DMS79 treated with DMSO at 0.1 percent for 48 hours (cell line): ENCODE data around the gene ATF7.

Source experiments
- DNase-seq: peaks from one replicate; lab custom pipeline; 2025; lab: John Stamatoyannopoulos, UW

ATF7 gene

DNA sequence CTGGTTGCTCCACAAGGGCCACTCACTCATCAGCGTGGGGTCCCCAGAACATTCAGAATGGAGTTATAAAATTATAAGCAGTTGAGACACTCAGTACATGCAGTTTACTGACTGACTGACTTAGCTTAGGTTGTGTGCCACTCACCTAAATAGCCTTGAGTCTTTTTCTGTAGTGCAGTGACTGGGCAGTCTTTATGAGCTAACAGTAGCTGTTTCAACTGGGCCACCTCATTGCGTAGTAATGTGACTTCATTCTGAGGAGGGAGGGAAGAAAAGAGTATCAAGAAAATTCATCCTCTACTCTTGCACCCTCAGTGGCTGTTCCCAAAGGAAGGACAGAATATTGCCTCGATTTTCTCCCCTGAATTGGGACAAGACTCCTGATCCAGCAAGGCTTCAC, 103.1 kb downstream of the ATF7 start:
- no peak for DNase-seq

DNA sequence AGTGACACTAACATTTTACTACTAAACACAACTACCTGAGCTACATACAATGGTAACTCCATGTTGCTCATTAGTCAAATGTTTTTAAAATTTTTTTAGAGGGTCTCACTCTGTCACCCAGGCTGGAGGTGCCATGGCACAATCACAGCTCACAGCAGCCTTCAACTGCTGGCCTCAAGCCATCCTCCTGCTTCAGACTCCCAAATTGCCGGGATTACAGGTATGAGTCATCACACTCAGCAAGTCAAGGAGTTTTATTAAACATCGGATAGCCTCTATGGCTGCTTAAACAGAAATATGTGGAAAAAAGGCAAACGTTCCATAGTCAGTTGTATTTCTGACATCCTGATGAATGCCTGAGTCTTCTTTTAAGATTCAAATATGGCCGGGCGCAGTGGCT, 107.8 kb downstream of the ATF7 start:
- DNase-seq: no peak

DNA sequence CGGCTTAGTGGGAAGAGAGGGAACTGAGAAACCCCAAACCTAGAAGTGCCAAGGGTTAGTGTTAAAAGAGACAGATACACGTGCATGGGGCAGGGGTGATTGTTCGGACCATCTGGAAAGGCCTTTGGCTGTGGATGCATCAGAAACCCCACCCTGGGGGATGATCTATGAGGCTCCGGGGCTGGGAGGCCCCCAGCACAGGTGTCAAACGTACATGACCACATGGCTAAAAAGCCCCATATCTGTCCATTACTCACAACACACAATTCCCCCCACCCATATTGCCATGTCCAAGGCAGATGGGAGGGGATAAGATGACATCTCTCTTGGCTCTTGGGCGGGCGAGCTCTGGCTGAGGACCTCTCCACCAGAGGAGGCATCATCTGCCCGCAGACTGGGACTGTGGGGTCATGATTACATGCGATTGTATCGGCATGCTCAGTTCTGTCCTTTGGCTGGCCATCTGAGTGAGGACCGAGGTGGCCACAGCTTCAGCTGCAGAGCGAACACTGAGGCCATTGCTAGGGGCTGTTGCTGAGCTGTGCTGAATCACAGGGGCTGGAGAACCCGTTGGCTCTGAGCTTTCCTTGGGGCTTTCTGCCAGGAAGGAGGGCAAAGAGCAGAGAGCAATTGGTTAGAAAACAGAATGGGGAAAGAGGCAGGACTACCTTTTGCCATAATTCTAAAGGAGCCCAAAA, 109.3 kb downstream of the ATF7 start:
- no peak for DNase-seq

DNA sequence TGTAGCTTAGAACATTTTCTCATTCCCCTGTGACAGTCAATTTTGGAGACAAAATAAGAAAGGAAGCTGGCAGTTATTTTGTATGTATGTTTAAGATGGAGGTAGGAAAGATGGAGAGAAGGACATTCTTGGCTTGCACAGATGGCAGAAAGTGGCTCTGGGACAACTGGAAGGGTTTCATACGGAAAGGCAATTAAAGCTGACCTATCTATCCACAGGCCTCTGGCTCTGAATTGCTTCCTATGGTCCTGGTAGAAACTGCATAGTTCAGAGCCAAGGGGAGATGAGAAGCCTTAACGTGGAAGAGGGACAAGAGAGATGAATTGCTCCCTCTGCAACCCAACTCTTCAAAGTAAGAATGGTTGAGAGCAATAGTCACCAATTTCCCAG, 110.9 kb downstream of the ATF7 start:
- no peak for DNase-seq

DNA sequence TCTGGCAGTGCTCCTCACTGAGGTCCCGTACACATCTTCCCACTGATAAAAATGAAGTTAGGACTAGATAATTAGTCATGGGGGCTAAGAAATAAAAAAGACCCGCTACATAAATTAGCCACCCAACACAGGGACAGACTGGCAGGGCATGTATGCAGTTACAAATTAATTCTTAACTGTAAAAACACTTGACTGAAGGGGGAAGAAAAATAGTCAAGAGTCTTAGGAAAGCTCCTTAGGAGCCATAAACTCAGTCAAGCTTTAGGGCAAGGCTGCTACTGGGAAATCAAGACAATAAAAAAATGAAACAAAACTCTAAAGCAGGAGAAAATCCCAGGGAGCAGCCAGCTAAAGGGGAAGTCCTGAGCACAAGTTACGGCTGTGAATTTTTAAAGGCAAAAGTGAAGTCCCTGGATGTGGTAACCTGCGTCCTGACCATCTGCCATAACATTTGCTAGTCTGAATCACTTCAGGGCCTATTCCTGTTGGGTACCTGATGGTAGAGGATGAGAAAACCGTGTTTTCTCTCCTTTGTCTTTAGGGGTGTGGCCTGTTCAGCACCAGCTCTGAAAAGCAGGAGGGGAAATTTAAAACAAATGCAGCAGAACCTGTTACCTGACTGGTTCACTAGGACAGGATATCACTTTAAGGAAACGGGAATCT, 111.4 kb downstream of the ATF7 start:
- no peak for DNase-seq

DNA sequence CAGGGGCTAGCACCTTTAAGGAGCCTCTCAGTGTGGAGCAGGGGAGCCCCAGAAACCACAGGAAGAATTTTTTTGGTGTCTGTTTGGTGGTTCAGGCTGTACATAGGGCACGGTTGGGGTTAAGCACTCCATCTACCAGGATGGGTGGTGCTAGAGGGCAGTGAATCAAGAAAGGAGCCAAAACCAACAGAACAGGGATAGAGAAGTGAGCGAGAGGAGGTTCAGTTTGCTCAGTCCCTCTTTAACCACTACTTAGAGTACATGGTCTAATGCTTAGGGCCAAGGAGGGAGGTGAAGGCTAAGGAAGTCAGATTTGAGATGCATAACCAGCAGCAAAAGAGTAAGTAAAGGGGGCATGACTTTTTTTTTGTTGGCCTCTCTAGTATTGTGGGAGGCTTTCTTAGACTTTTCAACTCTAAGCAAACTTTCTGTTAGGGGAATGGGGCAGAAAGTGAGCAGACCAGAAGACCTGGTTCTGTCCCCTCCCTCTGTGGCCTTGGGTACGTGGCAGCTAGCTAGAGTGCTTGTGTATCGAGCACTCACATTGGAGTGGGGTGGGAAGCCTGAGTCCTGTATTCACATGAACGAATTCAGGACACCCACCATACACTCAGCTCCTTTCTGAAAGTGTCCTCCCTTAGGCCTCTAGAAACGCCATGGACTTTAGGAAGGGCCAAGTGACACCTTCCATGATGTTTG, 112.3 kb downstream of the ATF7 start:
- no peak for DNase-seq

DNA sequence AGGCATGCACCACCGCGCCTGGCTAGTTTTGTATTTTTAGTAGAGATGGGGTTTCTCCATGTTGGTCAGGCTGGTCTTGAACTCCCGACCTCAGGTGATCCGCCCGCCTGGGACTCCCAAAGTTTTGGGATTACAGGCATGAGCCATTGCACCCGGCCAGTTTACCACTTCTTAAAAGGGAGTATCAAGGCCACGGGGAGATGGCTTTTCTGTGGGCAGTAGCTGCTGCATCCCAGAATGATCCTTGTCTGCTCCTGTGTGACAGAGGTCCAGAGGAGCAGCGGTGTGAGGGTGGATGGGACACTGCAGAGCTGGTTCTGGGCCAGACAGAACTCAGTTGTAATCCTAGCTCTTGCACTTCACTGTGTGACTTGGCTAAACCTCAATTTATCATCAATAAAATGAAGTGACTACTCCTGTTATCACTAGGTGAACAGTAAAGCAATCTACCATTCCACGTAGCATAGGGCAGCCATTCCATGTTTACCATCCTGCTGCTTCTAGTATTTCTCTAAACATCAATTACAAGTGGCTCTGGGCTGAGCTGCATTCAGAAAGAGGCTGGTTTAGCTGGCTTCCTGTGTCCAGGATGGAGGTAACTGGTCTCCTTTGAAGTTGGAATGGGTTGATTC, 115.9 kb downstream of the ATF7 start:
- no peak for DNase-seq

DNA sequence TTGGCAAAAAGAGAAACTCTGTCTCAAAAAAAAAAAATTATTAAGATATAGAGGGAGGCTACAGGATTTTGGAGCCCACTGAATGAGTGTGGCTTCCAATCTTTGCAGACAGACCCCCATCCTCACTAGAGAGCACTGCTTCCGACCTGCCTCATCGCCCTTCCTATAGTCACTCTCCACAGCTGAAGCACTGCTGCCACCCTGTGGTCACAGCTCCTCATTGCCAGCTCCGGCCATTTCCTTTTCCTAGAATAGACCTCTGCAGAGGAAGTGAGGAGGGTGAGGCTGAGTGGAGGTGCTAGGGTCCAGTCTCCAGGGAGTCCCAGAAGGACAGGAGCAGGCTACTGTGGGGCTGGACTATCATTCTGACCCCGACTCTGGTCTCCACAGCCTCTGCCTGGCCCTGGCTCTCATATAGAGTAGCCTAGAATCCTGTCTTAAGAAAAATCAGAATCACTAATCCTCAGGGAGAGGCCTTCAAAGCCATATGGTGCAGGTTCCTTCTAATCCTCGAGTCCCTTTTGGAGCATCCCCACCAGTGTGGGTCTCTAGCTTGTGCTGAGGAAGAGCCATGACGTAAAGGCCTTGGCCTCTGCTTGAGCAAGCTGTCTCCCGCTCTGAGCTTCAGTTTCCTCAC, 117.5 kb downstream of the ATF7 start:
- peak; percentile 30 for DNase-seq

DNA sequence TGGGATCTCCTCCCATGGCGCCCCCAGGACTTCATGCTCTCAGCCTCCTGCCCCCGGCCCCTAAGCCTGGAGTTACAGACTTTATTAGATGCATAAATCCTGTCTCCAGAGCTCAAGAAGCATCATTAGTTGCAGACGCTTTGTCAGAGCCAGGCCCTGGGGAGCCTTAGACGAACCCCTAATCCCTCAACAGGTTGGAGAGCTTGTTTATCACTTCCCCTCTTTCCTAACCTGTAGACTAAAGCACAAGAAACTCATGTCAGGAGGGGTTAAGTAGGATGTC, 118.6 kb downstream of the ATF7 start:
- DNase-seq: no peak

DNA sequence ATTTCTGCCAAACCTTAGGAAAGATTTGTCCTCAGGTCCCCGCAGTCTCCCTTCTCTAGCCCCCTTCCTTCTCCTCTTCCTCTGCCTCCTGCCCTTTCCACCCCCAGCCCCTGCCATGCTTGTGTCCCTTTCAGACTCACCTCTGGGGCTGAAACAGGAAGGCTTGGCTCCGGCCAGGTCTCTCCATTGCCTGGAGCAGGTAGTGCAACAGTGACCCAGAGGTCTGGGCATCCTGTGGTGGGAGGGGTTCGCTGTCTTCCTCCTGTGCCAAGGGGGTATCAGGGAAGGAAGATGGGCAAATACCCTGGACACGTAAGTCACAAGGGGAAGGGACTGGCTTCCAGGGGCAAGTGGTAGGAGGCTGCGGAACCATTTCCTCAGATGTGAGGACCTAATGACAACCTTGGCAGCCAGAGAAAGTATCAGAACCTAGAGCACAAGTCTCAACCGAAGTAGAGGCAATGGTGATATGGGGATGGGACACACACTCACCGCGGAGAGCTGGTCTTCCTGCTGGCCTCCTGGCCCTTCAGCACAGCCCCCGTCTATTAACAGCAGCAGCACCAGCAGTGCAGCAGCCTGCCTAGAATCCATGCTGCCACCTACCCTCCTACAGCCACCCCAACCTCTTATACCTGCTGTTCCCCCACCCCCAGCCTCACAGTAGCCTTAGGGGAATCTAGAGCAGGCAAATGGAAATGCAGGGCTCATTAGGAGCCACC, 119.1 kb downstream of the ATF7 start, which contains the start of gene NPFF:
Gene NPFF, minus strand, starts transcription at position 604 of the 722 bp plus-strand sequence. Its CDS starts 10 bp downstream, at position 594.
- no peak for DNase-seq

DNA sequence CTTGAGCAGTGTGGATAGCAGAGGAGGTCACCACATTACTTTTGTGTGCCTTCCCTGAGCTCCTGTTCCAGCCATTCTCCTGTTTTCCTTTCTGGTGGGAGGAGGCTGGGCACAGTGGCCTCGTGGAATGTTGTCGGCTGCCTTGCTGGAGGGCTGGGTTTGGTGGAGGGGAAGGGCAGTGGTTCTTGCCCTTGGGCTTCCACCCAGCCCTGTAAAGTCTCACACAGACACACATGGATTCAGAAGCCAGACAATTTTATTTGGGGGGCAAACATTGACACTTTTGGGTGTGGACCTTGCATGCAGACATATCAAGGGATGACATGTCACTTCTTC, 119.8 kb downstream of the ATF7 start:
- no peak for DNase-seq

DNA sequence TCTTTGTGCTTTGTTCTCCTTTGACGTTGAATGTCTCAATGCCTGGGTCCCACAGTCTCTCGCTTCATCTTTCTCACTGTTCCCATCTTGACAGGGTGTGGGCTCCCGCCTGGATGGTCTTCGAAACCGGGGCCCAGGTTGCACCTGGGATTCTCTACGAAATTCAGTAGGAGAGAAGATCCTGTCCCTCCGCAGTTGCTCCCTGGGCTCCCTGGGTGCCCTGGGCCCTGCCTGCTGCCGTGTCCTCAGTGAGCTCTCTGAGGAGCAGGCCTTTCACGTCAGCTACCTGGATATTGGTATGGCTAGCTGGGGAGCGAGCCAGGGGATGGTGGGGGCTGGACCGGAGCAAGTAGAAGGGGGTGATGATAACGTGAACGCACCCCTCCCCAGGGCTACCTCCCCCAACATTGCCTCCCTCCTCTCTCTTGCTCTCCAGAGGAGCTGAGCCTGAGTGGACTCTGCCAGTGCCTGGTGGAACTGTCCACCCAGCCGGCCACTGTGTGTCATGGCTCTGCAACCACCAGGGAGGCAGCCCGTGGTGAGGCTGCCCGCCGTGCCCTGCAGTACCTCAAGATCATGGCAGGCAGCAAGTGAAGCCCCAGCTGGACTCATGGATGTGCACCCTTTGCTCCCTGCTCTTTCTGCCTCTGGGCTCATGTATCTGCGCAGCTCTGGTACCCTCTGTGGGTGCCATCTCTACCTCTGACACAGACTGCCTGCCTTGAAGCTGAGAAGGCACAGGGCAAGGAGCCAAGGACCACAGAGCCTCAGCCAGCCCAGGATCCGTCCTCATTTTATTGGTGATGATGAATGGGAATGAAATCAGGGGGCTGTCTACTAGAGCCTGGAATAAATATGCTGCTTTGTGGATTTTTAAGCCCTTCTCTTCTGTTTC, 120.4 kb downstream of the ATF7 start:
- DNase-seq: no peak

DNA sequence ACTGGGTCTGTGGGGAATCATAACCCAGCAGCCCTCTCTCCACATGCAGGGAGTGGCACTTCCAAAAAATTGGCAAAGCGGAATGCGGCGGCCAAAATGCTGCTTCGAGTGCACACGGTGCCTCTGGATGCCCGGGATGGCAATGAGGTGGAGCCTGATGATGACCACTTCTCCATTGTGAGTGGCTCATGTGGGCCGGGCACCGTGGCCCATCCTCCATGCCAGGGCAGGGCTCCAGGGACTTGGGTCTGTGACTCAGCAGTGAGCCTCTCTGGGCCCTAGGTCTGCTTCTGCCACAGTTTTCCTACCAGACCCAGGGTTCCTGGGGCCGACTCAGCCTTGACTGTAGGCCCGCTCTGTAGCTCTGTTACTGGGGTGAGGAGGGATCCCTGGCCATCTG, 121.1 kb downstream of the ATF7 start:
- DNase-seq: no peak

DNA sequence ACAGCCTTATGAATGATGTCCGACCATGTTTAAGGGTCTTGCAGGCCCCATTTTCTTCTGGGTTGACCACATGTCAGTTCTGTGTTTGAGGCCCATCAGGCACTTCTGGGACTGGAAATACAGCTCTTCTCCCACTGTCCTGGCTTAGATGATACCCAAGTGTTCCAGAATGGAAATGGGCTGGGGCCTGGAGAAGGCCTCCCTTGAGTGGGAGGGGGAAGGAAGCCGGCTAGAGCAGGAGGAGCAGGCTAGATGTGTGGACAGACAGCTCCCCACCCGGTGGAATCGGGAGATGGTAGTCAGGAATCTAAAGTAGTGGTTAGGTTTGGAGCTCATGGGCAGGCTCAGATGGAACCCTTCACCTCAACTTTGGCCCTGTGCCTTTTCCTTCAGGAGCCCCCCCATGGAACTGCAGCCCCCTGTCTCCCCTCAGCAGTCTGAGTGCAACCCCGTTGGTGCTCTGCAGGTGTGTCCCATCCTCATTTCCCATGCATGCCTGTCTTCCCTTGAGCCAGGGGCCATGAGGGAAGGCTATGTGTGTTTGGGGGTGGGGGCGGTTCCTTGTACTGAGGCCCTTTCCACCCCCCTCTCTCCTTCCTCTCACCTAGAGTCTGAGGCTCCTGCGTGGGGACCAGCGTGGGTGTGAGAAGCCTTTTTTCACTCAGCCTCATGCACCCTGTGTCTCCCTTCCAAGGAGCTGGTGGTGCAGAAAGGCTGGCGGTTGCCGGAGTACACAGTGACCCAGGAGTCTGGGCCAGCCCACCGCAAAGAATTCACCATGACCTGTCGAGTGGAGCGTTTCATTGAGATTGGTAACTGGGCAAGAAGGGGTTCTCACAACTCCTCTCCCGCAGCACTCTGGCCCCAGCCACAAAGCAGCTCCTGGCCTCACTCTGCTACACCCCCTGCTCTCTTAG, 121.9 kb downstream of the ATF7 start:
- DNase-seq: no peak

DNA sequence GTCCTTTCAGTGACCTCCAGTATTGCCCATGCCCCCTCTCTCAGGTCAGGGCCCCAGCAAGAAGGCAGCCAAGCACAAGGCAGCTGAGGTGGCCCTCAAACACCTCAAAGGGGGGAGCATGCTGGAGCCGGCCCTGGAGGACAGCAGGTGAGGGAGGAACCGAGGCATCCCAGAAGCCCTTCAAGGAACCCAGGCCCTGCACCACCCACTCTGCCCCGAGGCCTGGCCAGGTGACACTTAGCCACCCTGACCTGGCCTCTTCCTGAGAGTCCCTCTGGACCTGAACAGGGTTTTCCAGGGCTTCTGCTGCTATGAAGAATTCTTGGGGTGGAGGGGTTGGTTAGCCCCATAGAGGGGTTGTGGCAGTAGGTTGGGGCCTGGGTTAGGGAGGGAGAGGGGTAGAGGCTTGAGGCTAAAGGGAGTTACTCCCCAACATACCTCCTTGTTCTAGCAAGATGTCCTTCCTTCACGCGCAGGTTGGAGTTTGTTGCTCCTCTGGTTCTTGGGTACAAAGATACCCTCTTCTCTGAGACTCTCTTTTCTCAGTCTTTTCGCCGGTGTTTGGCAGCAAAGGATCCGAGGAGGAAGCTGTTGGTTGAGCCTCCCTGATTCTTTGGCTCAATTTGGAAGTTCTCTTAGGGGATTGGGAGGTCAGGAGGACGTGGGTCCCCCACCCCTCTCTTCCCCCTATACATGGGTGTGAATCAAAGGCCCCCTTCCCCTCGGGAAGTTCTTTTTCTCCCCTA, 123.0 kb downstream of the ATF7 start:
- no peak for DNase-seq

DNA sequence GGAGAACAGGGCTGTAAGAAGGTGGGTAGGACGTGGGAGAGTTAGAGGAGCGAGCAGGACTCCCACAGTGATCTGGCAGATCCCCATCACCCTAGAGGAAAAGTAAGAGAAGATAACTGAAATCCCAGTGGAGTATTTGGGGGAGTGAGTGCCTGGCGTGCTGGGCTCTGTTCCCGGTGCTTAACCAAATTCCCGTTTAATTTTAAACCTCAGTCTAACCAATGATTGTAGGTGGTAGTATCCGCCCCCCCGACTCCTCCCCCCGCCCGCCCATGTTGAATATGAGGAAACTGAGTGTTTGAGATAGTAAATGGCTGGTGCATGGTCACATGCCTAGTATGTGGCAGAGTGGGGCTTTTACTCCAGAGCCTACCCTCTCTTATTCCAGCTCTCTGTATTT, 123.9 kb downstream of the ATF7 start:
- no peak for DNase-seq

DNA sequence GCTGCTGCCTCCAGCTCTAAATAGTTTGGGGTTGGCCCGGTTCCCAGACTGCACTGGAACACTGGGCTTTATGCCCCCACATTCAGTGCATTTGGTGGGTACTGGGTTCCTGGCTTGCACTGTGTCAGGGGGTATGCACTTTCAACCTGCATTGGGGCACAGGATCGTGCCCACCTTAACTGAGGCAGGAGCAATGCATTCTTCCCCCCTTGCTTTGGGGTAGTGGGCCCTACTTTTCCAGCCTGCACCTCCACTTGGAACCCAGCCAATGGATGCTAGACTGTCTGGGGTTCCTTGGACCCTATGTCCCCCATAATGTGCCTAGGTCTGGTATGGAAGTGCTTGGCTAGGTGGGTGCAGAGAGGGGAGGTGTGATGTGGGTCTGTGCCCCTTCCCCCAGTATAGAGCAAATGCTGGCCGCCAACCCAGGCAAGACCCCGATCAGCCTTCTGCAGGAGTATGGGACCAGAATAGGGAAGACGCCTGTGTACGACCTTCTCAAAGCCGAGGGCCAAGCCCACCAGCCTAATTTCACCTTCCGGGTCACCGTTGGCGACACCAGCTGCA, 124.5 kb downstream of the ATF7 start:
- no peak for DNase-seq

DNA sequence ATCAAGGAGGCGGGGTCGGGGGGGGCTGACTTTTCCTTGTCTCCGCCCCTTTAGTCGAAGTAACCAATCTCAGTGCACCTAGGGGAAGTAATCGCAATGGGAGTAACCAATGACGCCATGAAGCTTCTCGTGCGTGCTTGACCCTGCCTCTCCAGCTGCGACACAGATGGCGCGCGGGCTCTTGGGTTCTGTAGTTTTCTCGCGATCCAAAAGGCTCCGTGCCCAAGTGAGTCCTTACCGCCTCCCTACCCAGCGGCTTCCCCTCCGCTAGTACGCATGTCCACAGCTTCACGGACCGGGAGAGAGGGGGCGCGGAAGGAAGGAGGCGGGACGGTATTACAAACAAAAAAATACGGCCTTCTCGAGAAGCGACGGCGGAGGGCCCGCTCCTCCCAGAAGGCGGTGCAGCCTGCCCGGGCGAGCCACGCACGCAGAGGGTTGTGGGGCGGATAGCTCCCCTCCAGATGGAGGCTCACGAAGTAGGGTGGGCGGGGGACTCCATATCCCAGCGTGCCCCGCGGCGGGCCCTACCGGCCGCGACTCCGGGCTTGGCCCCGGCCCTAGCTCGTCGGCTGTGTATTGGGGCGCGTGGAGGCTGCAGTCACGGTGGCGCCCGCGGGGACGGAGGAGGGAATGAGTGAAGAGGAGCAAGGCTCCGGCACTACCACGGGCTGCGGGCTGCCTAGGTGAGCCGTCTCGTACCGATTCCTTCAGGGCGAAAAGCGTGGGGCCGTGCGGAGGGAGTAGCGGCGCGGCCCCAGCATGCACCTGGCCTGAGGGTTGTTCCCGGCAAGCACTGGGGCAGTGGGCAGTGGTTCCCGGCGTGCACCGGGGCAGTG, 125.2 kb downstream of the ATF7 start, which contains the start of gene TARBP2:
Gene TARBP2, plus strand, starts transcription at position 508 of the 839 bp plus-strand sequence. Its CDS starts 126 bp downstream, at position 634.
- DNase-seq: peak; percentile 81
